GM12874 (cell line): ENCODE results near the gene CRP.

Experiments used
- CTCF ChIP-seq: IDR thresholded peaks from 2 replicates; pipeline ENCODE4 v1.5.1; 2011; ENCODE audit warnings: low read depth, mild to moderate bottlenecking, control low read depth, low read length, moderate library complexity; ENCODE audit not compliant: insufficient read depth

The CRP gene

GRCh38 chr1:159712080-159712479 is 2.3 kb downstream of the CRP start:
- no peak for TF ChIP-seq CTCF

- no peak for TF ChIP-seq CTCF
Measured at GRCh38 chr1:159707472-159708260, 6.7 kb downstream of the CRP start.

- TF ChIP-seq CTCF, result no peak
Measured at GRCh38 chr1:159705904-159706256, 8.5 kb downstream of the CRP start.

GRCh38 chr1:159705251-159705903 is 9.0 kb downstream of the CRP start:
- TF ChIP-seq CTCF, result no peak

- no peak for TF ChIP-seq CTCF
Measured at GRCh38 chr1:159704481-159704880, 9.9 kb downstream of the CRP start.

- TF ChIP-seq CTCF, result no peak
Measured at GRCh38 chr1:159700312-159700711, 14.1 kb downstream of the CRP start.

GRCh38 chr1:159699653-159700052 is 14.7 kb downstream of the CRP start:
- TF ChIP-seq CTCF, result no peak
